Renal cortex interstitium (tissue), 11 donors: Measurements from ENCODE around the gene FLVCR2. TPM values are rescaled to one million over a fixed set of nuclear protein-coding genes. Genes with fewer than 3 reads are reported as not detected.
"Not testable (repeated sequence)": the region's sequence is repeated elsewhere in the genome, so short reads cannot be mapped to it uniquely, and the experiment has no call there.

Experiments
- DNase-seq, 11 donors: peaks; one replicate each; pipeline ENCODE4 v3.0.0-alpha.2; 2013; ENCODE audit warnings: low read depth in 9 of 11, low spot score in 4 of 11; ENCODE audit errors: extremely low read depth in 1 of 11
- polyA plus RNA-seq, 3 donors: library from polyadenylated mRNA; unstranded; fragments of 120-200 nt; gene quantifications; one replicate each; pipeline ENCODE4 v1.2.1, GENCODE V29; 2013; ENCODE audit not compliant: insufficient read length in 3 of 3

Gene FLVCR2
- polyA plus RNA-seq, 3 donors = 5.9 to 9.4 (median 7.5) TPM

DNA sequence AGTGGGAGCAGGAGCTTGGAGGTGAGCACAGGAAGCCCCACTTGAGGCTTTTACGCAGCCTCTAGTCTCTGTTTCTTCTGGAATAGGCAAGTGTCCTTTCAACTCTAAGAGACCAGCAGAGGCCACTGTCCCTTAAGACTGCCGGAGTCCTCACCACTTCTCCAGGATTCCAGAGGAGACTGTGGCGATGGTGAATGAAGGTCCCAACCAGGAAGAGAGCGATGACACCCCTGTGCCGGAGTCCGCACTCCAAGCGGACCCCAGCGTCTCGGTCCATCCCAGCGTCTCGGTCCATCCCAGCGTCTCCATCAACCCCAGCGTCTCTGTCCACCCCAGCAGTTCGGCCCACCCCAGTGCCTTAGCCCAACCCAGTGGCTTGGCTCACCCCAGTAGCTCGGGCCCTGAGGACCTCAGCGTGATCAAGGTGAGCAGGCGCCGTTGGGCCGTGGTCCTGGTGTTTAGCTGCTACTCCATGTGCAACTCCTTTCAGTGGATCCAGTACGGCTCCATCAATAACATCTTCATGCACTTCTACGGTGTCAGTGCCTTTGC is 442 bp downstream of the FLVCR2 start:
- peak in 9 of 11 donors; percentile 1 to 40 (median 23) for DNase-seq

GRCh38 chr14:75579338-75579864 is 981 bp downstream of the FLVCR2 start:
- DNase-seq = no peak

- DNase-seq = no peak
Measured at GRCh38 chr14:75579882-75580281, 1.5 kb downstream of the FLVCR2 start.

- DNase-seq = no peak
Measured at GRCh38 chr14:75587388-75587787, 9.0 kb downstream of the FLVCR2 start.

DNA sequence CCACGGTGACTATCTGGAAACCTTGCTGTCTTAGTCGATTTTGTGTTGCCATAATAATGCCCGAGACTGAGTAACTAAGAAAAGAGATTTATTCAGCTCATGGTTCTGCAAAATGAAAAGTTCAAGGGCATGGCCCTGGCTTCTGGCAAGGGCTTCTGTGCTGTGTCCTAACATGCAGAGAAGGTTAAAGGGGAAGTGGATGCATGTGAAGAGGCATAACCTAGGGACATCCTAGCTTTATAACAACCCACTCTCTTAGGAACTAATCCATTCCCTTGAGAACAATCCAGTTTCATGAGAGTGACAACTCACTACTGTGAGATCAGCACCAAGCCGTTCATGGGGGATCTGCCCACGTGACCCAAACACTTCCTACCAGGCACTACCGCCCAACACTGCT is 11.5 kb downstream of the FLVCR2 start:
- no peak for DNase-seq

GRCh38 chr14:75591331-75591946 is 13.0 kb downstream of the FLVCR2 start:
- no peak for DNase-seq

- DNase-seq = no peak
Measured at GRCh38 chr14:75591987-75592575, 13.7 kb downstream of the FLVCR2 start.

DNA sequence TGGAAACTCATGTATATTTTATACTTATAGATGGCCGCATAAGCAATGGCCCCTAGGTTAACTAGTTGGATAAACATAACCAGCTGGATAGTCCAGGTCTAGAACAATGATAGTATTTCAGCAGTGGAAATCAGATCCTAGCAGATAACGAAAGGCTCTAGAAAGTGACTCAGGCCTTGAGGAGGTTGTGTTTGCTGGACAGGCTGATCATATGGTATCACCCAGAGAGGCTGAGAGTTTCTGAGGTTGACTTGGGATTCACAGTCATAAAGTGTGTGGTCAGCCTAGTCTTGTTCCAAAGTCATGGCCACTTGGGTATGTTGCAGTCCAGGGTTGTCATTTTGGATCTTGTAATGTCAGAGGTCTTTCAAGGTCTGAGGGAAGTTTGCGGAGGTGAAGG is 16.8 kb downstream of the FLVCR2 start:
- DNase-seq = no peak

DNA sequence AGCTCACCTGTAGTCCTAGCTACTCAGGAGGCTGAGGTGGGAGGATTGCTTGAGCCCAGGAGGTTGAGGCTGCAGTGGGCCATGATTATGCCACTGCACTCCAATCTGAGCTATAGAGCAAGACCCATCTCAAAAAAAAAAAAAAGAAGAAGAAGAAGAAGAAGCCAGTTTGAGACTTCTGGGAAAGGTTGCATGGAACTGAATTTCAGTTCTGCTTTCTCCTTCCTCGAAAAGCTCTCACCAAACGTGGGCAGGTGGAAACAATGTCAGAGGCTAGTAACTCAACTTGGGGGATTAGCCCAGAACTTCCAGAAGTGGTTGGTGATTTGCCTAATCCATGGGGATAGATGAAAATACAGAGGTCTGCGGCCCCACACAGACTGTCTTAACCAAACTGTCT is 18.7 kb downstream of the FLVCR2 start:
- DNase-seq = no peak

DNA sequence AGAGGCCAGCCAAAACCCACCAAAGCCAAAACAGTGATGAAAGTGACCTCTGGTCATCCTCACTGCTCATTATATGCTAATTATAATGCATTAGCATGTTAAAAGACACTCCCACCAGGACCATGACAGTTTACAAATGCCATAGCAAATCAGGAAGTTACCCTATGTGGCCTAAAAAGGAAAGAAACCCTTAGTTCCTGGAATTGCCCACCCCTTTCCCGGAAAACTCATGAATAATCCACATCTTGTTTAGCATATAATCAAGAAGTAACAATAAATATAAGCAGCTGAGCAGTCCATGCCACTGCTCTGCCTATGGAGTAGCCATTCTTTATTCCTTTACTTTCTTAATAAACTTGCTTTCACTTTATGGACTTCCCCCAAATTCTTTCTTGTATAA is 21.7 kb downstream of the FLVCR2 start:
- not testable (repeated sequence) for DNase-seq

GRCh38 chr14:75601061-75601460 is 22.6 kb downstream of the FLVCR2 start:
- DNase-seq = not testable (repeated sequence)

GRCh38 chr14:75602503-75602902 is 24.1 kb downstream of the FLVCR2 start:
- DNase-seq = no peak

DNA sequence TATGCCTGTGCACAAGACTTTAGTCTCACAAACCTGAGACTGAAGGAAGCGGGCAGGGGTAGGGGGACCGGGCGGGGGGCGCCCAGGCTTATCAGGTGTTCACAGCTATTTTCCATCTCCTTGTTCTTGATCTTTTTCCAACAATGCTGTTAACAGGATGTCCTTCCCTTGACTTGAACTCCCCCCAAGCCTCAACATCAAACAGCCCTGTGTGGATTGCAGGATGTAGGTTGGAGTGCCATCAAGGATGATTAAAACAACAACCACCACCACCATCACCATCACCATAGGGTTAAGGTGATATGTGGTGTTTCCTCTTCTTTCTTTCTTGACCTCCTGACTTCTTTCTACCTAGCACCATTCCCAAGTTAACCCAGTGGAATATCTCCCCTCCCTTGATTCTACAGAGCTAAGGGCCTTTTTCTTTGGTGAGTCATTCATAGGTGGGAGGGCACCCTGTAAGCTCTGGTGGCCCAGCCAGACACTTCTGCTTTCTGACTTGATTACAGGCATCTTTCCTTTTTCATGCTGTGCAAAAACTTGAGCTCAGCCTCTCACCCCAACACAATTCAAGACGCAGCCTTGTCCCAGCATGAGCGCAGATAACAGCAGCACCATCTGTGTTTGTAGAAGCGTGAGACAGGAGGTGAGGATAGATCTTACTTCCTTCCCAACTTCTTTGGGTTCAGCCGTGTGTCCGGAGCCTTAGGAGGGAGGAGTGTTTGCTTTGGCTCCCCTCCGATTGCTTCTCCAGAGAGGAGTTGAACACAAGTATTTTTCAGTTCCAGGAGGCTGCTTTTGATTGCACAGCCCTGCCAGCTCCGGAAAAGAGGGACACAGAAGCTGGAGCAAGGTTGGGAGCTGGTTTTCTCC is 26.8 kb downstream of the FLVCR2 start:
- DNase-seq = peak in 3 of 11 donors; percentile 21 to 32 (median 26)

DNA sequence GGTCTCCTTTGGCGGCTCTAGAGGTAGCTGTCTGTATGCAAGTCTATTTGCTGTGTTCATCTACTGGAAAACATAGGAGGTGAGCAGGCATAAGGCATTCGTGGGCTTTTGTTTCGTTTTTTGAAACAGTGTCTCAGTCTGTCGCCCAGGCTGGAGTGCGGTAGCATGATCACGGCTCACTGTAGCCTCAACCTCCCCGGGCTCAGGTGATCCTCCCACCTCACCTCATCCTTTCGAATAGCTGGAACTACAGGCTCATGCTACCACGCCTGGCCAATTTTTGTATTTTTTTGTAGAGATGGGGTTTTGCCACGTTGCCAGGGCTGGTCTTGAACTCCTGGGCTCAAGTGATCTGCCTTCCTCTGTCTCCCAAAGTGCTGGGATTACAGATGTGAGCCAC is 27.5 kb downstream of the FLVCR2 start:
- no peak for DNase-seq

DNA sequence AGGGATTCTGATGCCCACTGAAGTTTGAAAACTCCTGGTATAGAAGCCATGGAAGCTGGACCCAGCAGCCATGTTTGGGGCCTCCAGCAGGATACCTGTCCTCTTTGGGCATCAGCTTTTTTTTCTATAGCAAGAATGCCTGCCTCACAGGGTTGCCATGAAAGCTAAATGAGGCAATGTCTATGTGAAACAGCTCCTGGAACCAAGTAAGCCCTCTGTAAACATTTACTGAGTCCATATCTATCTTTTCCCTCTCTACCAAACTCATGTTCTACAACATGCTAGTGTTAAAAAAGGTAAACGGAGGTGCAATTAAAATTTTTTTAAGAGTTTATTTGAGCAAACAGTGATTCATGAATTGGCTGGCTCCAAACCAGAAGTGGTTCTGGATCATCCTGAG is 28.6 kb downstream of the FLVCR2 start:
- DNase-seq = no peak

GRCh38 chr14:75607842-75608640 is 29.6 kb downstream of the FLVCR2 start:
- no peak for DNase-seq

- DNase-seq = no peak
Measured at GRCh38 chr14:75609116-75609515, 30.7 kb downstream of the FLVCR2 start.

DNA sequence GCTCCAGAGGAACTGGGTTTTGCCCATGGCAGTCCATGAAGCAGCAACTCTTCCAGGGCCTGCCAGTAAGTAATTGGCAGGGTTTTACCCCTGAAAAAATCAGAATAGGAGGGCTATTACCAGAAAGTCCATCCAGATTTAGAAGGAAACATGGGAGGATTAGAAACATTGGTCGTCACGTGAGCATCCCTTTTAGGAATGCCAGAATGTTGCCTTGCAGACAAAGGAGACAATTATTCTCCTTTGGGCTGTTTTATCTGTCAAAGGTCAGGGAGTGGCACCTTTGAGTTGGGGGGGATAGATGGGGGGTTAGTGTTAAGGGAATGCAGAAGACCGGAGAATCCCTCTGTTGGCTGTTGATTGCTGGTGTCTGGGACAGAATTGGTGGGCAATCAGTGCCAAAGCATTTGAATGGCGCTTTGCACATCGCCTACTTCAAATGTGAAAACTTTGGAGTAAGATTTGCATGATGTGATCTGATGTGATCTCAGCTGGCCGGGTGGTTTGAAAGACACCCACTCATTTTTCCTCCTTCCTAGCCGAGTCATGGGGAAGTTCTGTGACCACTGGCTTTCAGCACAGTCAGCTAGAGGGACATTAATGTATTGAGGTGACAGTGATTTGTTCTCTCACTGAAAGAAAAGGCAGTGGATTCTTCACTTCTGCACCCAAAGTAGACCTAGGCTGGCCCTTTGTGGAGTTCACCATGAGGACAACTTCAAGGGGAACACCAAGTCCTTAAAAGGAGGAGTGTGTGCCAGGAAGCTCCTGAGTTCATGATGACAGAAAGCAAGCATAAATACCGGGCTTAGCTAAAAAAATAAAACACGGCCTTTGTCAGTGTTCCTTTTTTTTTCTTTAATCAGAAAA is 31.4 kb downstream of the FLVCR2 start:
- no peak for DNase-seq
